ENCODE results near the gene PRR14L. TPM values are rescaled to one million over a fixed set of nuclear protein-coding genes. Genes with fewer than 3 reads are reported as not detected.

The PRR14L gene
- polyA plus RNA-seq, 1 donor from 2014 or later: 14.3 TPM

- no peak overlapping the region for H3K27ac ChIP-seq (ENCODE audit: low read length)
- no peak overlapping the region for H3K9ac ChIP-seq (ENCODE audit: low read length)
- H3K9me3 ChIP-seq (ENCODE audit: low read length): no peaks in the 10 kb centered on the region
- H3K79me2 ChIP-seq (replicated peaks; ENCODE audit: insufficient read depth, low read length): peaks cover 47% of the 10 kb centered on the region
- H3F3A ChIP-seq (ENCODE audit: insufficient read depth, low read length, poor library complexity, severe bottlenecking): no peaks in the 10 kb centered on the region
- no peaks in the 10 kb centered on the region for H3K27me3 ChIP-seq (ENCODE audit: insufficient read depth, low read depth, low read length)
- H3K36me3 ChIP-seq (ENCODE audit: insufficient read depth, low read length): no peaks in the 10 kb centered on the region
- H3K9me2 ChIP-seq (ENCODE audit: insufficient read depth, low read length): no peaks in the 10 kb centered on the region
- no peak overlapping the region for H3K4me2 ChIP-seq (ENCODE audit: low read length)
- no peak overlapping the region for H2AFZ ChIP-seq (ENCODE audit: low read depth, low read length)
- no peaks in the 10 kb centered on the region for H4K20me1 ChIP-seq (ENCODE audit: insufficient read depth)
- no peak overlapping the region for H3K4me3 ChIP-seq (ENCODE audit: low read length)
- TF ChIP-seq MXI1 (conservative IDR thresholded peaks at IDR 0.05; ENCODE audit: poor library complexity, severe bottlenecking) (no peak), POLR2AphosphoS5 (IDR thresholded peaks at IDR 0.05) (no peak), EZH2 (IDR thresholded peaks at IDR 0.05; ENCODE audit: borderline replicate concordance, insufficient read depth, low read length, poor library complexity, severe bottlenecking) (no peak), EP300 (conservative IDR thresholded peaks at IDR 0.05; ENCODE audit: poor library complexity, severe bottlenecking) (no peak), TAF1 (IDR thresholded peaks at IDR 0.05; ENCODE audit: low read depth) (no peak)
Measured at GRCh38 chr22:31743871-31744270, 6.1 kb downstream of the PRR14L start.

- TF ChIP-seq SMC3 (conservative IDR thresholded peaks at IDR 0.05; ENCODE audit: poor library complexity) (no peak), POLR2AphosphoS5 (IDR thresholded peaks at IDR 0.05) (no peak), MXI1 (conservative IDR thresholded peaks at IDR 0.05; ENCODE audit: poor library complexity, severe bottlenecking) (no peak), EP300 (conservative IDR thresholded peaks at IDR 0.05; ENCODE audit: poor library complexity, severe bottlenecking) (no peak), REST (IDR thresholded peaks at IDR 0.05; ENCODE audit: borderline replicate concordance) (no peak), EZH2 (IDR thresholded peaks at IDR 0.05; ENCODE audit: borderline replicate concordance, insufficient read depth, low read length, poor library complexity, severe bottlenecking) (no peak), TAF1 (IDR thresholded peaks at IDR 0.05; ENCODE audit: low read depth) (no peak), CTCF (IDR thresholded peaks at IDR 0.05; ENCODE audit: poor library complexity, severe bottlenecking) (no peak), RAD21 (conservative IDR thresholded peaks at IDR 0.05) (no peak)
- Histone ChIP-seq H3K9ac (ENCODE audit: low read length) (no peak overlapping the region), H3K79me2 (replicated peaks; ENCODE audit: insufficient read depth, low read length) (peaks cover 44% of the 10 kb centered on the region), H3K36me3 (ENCODE audit: insufficient read depth, low read length) (no peaks in the 10 kb centered on the region), H3F3A (ENCODE audit: insufficient read depth, low read length, poor library complexity, severe bottlenecking) (no peaks in the 10 kb centered on the region), H2AFZ (ENCODE audit: low read depth, low read length) (no peak overlapping the region), H3K4me2 (ENCODE audit: low read length) (no peak overlapping the region), H3K9me2 (ENCODE audit: insufficient read depth, low read length) (no peaks in the 10 kb centered on the region), H3K27ac (ENCODE audit: low read length) (no peak overlapping the region), H3K4me3 (ENCODE audit: low read length) (no peak overlapping the region), H3K9me3 (ENCODE audit: low read length) (no peaks in the 10 kb centered on the region), H4K20me1 (ENCODE audit: insufficient read depth) (no peaks in the 10 kb centered on the region), H3K27me3 (ENCODE audit: insufficient read depth, low read depth, low read length) (no peaks in the 10 kb centered on the region)
Measured at GRCh38 chr22:31742682-31743081, 7.2 kb downstream of the PRR14L start.

Data from neural cell (in vitro differentiated cells).